ENCODE measurements around the gene DND1. TPM values are rescaled to one million over a fixed set of nuclear protein-coding genes. Genes with fewer than 3 reads are reported as not detected.

The DND1 gene
- total and polyA plus RNA-seq, 12 donors = 0.18 to 3.6 (median 0.55) TPM

GRCh38 chr5:140622301-140622700, 51.1 kb downstream of the DND1 start:
- no peaks in the 10 kb centered on the region for H3K4me1 ChIP-seq (replicated peaks in 1 of 2)
- no peaks in the 10 kb centered on the region for H3K27me3 ChIP-seq
- intact Hi-C loops (cut with DNase I) = no loop called here
- DNase-seq = no peak
- H3K9me3 ChIP-seq (replicated peaks in 1 of 3) = no peaks in the 10 kb centered on the region
- H3K27ac ChIP-seq = no peak overlapping the region
- no peaks in the 10 kb centered on the region for H3K36me3 ChIP-seq (replicated peaks in 1 of 2)
- no peak overlapping the region for H3K4me3 ChIP-seq
- WGBS, 4 donors = 79 to 87% (median 82%) methylated on average over 3 of the region's 3 CpGs
- TF ChIP-seq POLR2A (IDR thresholded peaks at IDR 0.05) = no peak
- TF ChIP-seq, protein P1, sequence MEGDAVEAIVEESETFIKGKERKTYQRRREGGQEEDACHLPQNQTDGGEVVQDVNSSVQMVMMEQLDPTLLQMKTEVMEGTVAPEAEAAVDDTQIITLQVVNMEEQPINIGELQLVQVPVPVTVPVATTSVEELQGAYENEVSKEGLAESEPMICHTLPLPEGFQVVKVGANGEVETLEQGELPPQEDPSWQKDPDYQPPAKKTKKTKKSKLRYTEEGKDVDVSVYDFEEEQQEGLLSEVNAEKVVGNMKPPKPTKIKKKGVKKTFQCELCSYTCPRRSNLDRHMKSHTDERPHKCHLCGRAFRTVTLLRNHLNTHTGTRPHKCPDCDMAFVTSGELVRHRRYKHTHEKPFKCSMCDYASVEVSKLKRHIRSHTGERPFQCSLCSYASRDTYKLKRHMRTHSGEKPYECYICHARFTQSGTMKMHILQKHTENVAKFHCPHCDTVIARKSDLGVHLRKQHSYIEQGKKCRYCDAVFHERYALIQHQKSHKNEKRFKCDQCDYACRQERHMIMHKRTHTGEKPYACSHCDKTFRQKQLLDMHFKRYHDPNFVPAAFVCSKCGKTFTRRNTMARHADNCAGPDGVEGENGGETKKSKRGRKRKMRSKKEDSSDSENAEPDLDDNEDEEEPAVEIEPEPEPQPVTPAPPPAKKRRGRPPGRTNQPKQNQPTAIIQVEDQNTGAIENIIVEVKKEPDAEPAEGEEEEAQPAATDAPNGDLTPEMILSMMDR (IDR thresholded peaks at IDR 0.05) = no peak

Small RNAs within 50 kb of the gene (microRNA-seq; reads per million reads assigned to microRNA genes)
- gene MIR3655 = 0.45 to 1.1 (median 0.76) reads per million in 3 donors

Small RNAs within 50 kb of the gene (small RNA-seq; reads per million reads assigned to genes)
- 124 to 135 reads per million in 2 donors for gene VTRNA1-1
- 67.0 to 115 reads per million in 2 donors for gene VTRNA1-2

Other genes with a start within 250 kb of the DND1 start
- 10 to 100 TPM in 7 of 9 donors, 1 to 10 TPM in 2; 5.9 to 80.5 (median 40.0) TPM for gene EIF4EBP3, start 125.9 kb downstream of the DND1 start, total RNA-seq
- 100 to 1,000 TPM in 2 of 3 donors, 1 to 10 TPM in 1; 7.9 to 158 (median 121) TPM for gene EIF4EBP3, start 125.9 kb downstream of the DND1 start, polyA plus RNA-seq
- 100 to 1,000 TPM in 1 of 9 donors, 10 to 100 TPM in 8; 31.3 to 156 (median 46.0) TPM for gene SRA1, start 116.1 kb downstream of the DND1 start, total RNA-seq
- 100 to 1,000 TPM in 2 of 3 donors, 10 to 100 TPM in 1; 96.3 to 115 (median 101) TPM for gene SRA1, start 116.1 kb downstream of the DND1 start, polyA plus RNA-seq
- 10 to 100 TPM; 14.0 to 61.2 (median 35.5) TPM for gene APBB3, start 109.0 kb downstream of the DND1 start, total RNA-seq
- 100 to 1,000 TPM in 2 of 3 donors, 10 to 100 TPM in 1; 25.6 to 163 (median 142) TPM for gene APBB3, start 109.0 kb downstream of the DND1 start, polyA plus RNA-seq
- 100 to 1,000 TPM in 3 of 9 donors, 10 to 100 TPM in 6; 17.3 to 133 (median 82.8) TPM for gene SLC35A4, start 108.7 kb downstream of the DND1 start, total RNA-seq
- 100 to 1,000 TPM in 1 of 3 donors, 10 to 100 TPM in 2; 42.1 to 135 (median 45.0) TPM for gene SLC35A4, start 108.7 kb downstream of the DND1 start, polyA plus RNA-seq
- gene CD14, start 40.4 kb downstream of the DND1 start, total RNA-seq = 100 to 1,000 TPM in 8 of 9 donors, 1 to 10 TPM in 1; 9.8 to 885 (median 316) TPM
- 100 to 1,000 TPM in 2 of 3 donors, 10 to 100 TPM in 1; 13.9 to 252 (median 101) TPM for gene CD14, start 40.4 kb downstream of the DND1 start, polyA plus RNA-seq
- 100 to 1,000 TPM in 1 of 9 donors, 10 to 100 TPM in 7, 1 to 10 TPM in 1; 6.6 to 348 (median 29.5) TPM for gene TMCO6, start 34.1 kb downstream of the DND1 start, total RNA-seq
- gene TMCO6, start 34.1 kb downstream of the DND1 start, polyA plus RNA-seq = 10 to 100 TPM in 2 of 3 donors, 1 to 10 TPM in 1; 5.6 to 44.7 (median 25.3) TPM
- 100 to 1,000 TPM in 8 of 9 donors, 10 to 100 TPM in 1; 98.1 to 139 (median 115) TPM for gene NDUFA2, start 25.9 kb downstream of the DND1 start, total RNA-seq
- gene NDUFA2, start 25.9 kb downstream of the DND1 start, polyA plus RNA-seq = 100 to 1,000 TPM in 2 of 3 donors, 10 to 100 TPM in 1; 65.6 to 573 (median 367) TPM
- gene IK, start 25.7 kb downstream of the DND1 start, total RNA-seq = 100 to 1,000 TPM in 4 of 9 donors, 10 to 100 TPM in 5; 65.7 to 478 (median 83.3) TPM
- gene IK, start 25.7 kb downstream of the DND1 start, polyA plus RNA-seq = 100 to 1,000 TPM in 1 of 3 donors, 10 to 100 TPM in 2; 65.5 to 153 (median 97.5) TPM
- 10 to 100 TPM; 13.6 to 20.0 (median 17.1) TPM for gene WDR55, start 8.7 kb downstream of the DND1 start, total RNA-seq
- 10 to 100 TPM; 13.3 to 20.8 (median 13.5) TPM for gene WDR55, start 8.7 kb downstream of the DND1 start, polyA plus RNA-seq
- 10 to 100 TPM; 36.4 to 80.6 (median 55.7) TPM for gene HARS1, start 17.8 kb upstream of the DND1 start, total RNA-seq
- gene HARS1, start 17.8 kb upstream of the DND1 start, polyA plus RNA-seq = 100 to 1,000 TPM in 1 of 3 donors, 10 to 100 TPM in 2; 92.3 to 111 (median 94.6) TPM
- 10 to 100 TPM; 21.3 to 51.2 (median 32.9) TPM for gene HARS2, start 17.9 kb upstream of the DND1 start, total RNA-seq
- gene HARS2, start 17.9 kb upstream of the DND1 start, polyA plus RNA-seq = 10 to 100 TPM; 26.0 to 31.0 (median 28.6) TPM
- 100 to 1,000 TPM in 1 of 9 donors, 10 to 100 TPM in 8; 24.6 to 122 (median 51.4) TPM for gene ZMAT2, start 26.9 kb upstream of the DND1 start, total RNA-seq
- 100 to 1,000 TPM in 1 of 3 donors, 10 to 100 TPM in 2; 42.1 to 113 (median 82.8) TPM for gene ZMAT2, start 26.9 kb upstream of the DND1 start, polyA plus RNA-seq
- gene PCDHA1, start 112.6 kb upstream of the DND1 start, total RNA-seq = under 1 TPM in 4 of 9 donors, not detected in 5; 0.07 to 0.20 (median 0.12) TPM
- gene PCDHA1, start 112.6 kb upstream of the DND1 start, polyA plus RNA-seq = under 1 TPM; 0.05 to 0.08 (median 0.07) TPM
- gene PCDHA2, start 121.3 kb upstream of the DND1 start, total RNA-seq = under 1 TPM in 4 of 9 donors, not detected in 5; 0.12 to 0.28 (median 0.21) TPM
- gene PCDHA2, start 121.3 kb upstream of the DND1 start, polyA plus RNA-seq = under 1 TPM in 2 of 3 donors, not detected in 1; 0.03 to 0.09 TPM
- gene PCDHA3, start 127.5 kb upstream of the DND1 start, total RNA-seq = 1 to 10 TPM in 1 of 9 donors, under 1 TPM in 6, not detected in 2; 0.10 to 1.4 (median 0.31) TPM
- gene PCDHA3, start 127.5 kb upstream of the DND1 start, polyA plus RNA-seq = 1 to 10 TPM in 1 of 3 donors, under 1 TPM in 2; 0.16 to 1.1 (median 0.24) TPM
- gene PCDHA4, start 133.5 kb upstream of the DND1 start, total RNA-seq = under 1 TPM; 0.04 to 0.96 (median 0.28) TPM
- under 1 TPM; 0.08 to 0.33 (median 0.10) TPM for gene PCDHA4, start 133.5 kb upstream of the DND1 start, polyA plus RNA-seq
- gene PCDHA5, start 148.0 kb upstream of the DND1 start, total RNA-seq = under 1 TPM in 7 of 9 donors, not detected in 2; 0.11 to 0.67 (median 0.17) TPM
- under 1 TPM; 0.07 to 0.62 (median 0.24) TPM for gene PCDHA5, start 148.0 kb upstream of the DND1 start, polyA plus RNA-seq
- 1 to 10 TPM in 1 of 9 donors, under 1 TPM in 7, not detected in 1; 0.14 to 1.1 (median 0.48) TPM for gene PCDHA6, start 154.4 kb upstream of the DND1 start, total RNA-seq
- under 1 TPM; 0.20 to 0.97 (median 0.32) TPM for gene PCDHA6, start 154.4 kb upstream of the DND1 start, polyA plus RNA-seq
- gene PCDHA7, start 160.7 kb upstream of the DND1 start, total RNA-seq = 1 to 10 TPM in 1 of 9 donors, under 1 TPM in 6, not detected in 2; 0.22 to 1.2 (median 0.35) TPM
- under 1 TPM; 0.16 to 0.20 (median 0.20) TPM for gene PCDHA7, start 160.7 kb upstream of the DND1 start, polyA plus RNA-seq
- under 1 TPM in 3 of 9 donors, not detected in 6; 0.14 to 0.18 (median 0.17) TPM for gene PCDHA8, start 167.6 kb upstream of the DND1 start, total RNA-seq
- gene PCDHA8, start 167.6 kb upstream of the DND1 start, polyA plus RNA-seq = under 1 TPM; 0.03 to 0.16 (median 0.09) TPM
- under 1 TPM in 7 of 9 donors, not detected in 2; 0.04 to 0.39 (median 0.18) TPM for gene PCDHA9, start 174.8 kb upstream of the DND1 start, total RNA-seq
- gene PCDHA9, start 174.8 kb upstream of the DND1 start, polyA plus RNA-seq = not detected
- 1 to 10 TPM in 3 of 9 donors, under 1 TPM in 6; 0.17 to 1.8 (median 0.48) TPM for gene PCDHA10, start 182.3 kb upstream of the DND1 start, total RNA-seq
- under 1 TPM; under 0.01 to 0.81 (median 0.32) TPM for gene PCDHA10, start 182.3 kb upstream of the DND1 start, polyA plus RNA-seq
- 1 to 10 TPM in 1 of 9 donors, under 1 TPM in 7, not detected in 1; 0.07 to 1.5 (median 0.35) TPM for gene PCDHA11, start 195.4 kb upstream of the DND1 start, total RNA-seq
- gene PCDHA11, start 195.4 kb upstream of the DND1 start, polyA plus RNA-seq = under 1 TPM in 2 of 3 donors, not detected in 1; 0.48 to 0.51 TPM
- 1 to 10 TPM in 3 of 9 donors, under 1 TPM in 6; 0.25 to 1.9 (median 0.55) TPM for gene PCDHA12, start 201.7 kb upstream of the DND1 start, total RNA-seq
- under 1 TPM; 0.17 to 0.32 (median 0.20) TPM for gene PCDHA12, start 201.7 kb upstream of the DND1 start, polyA plus RNA-seq
- under 1 TPM in 8 of 9 donors, not detected in 1; 0.12 to 0.98 (median 0.55) TPM for gene PCDHA13, start 208.5 kb upstream of the DND1 start, total RNA-seq
- gene PCDHA13, start 208.5 kb upstream of the DND1 start, polyA plus RNA-seq = under 1 TPM; 0.13 to 0.32 (median 0.26) TPM

All from adrenal gland (tissue), 12 donors.